ENCODE results near the gene HMGXB3. TPM values are rescaled to one million over a fixed set of nuclear protein-coding genes. Genes with fewer than 3 reads are reported as not detected.

Gene HMGXB3
- total RNA-seq, 2 experiments from 2014 or later: 30.4 to 32.6 TPM

- H3K4me1 Mint-ChIP-seq (ENCODE audit: low read depth): peaks cover 4% of the 10 kb centered on the region
- ChIA-PET CTCF (interaction anchor here (1.0 kb wide), 1 partner anchor 183 kb away, joined by 3 read pairs; no protein-coding TSS in a partner anchor), POLR2A (interaction anchor here (2.3 kb wide), 1 partner anchor 11 kb away, joined by 9 read pairs; no protein-coding TSS in a partner anchor)
- no peak for DNase-seq
- ATAC-seq: no peak
- peaks cover 6% of the 10 kb centered on the region for H3K9me3 Mint-ChIP-seq
- H3K27me3 Mint-ChIP-seq: no peaks in the 10 kb centered on the region
- H3K27ac Mint-ChIP-seq: no peak overlapping the region
- peaks cover 71% of the 10 kb centered on the region for H3K36me3 Mint-ChIP-seq (ENCODE audit: low read depth)
- H3K4me3 Mint-ChIP-seq: no peak overlapping the region
- TF ChIP-seq, protein P1, sequence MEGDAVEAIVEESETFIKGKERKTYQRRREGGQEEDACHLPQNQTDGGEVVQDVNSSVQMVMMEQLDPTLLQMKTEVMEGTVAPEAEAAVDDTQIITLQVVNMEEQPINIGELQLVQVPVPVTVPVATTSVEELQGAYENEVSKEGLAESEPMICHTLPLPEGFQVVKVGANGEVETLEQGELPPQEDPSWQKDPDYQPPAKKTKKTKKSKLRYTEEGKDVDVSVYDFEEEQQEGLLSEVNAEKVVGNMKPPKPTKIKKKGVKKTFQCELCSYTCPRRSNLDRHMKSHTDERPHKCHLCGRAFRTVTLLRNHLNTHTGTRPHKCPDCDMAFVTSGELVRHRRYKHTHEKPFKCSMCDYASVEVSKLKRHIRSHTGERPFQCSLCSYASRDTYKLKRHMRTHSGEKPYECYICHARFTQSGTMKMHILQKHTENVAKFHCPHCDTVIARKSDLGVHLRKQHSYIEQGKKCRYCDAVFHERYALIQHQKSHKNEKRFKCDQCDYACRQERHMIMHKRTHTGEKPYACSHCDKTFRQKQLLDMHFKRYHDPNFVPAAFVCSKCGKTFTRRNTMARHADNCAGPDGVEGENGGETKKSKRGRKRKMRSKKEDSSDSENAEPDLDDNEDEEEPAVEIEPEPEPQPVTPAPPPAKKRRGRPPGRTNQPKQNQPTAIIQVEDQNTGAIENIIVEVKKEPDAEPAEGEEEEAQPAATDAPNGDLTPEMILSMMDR (IDR thresholded peaks at IDR 0.05): no peak
- intact Hi-C loops (cut with micrococcal nuclease): no loop called here
Observed at GRCh38 chr5:150016537-150016936, 16.0 kb downstream of the HMGXB3 start.

GRCh38 chr5:150017226-150018005, 16.9 kb downstream of the HMGXB3 start:
- peaks cover 6% of the 10 kb centered on the region for H3K9me3 Mint-ChIP-seq
- no peak overlapping the region for H3K4me3 Mint-ChIP-seq
- H3K27ac Mint-ChIP-seq: no peak overlapping the region
- ChIA-PET POLR2A (interaction anchor here (2.3 kb wide), 1 partner anchor 12 kb away, joined by 9 read pairs; no protein-coding TSS in a partner anchor), CTCF (interaction anchor here (0.7 kb wide), 1 partner anchor 49 kb away, joined by 3 read pairs; no protein-coding TSS in a partner anchor)
- DNase-seq (no peak), ATAC-seq (no peak)
- H3K27me3 Mint-ChIP-seq: no peaks in the 10 kb centered on the region
- intact Hi-C loops (cut with micrococcal nuclease): no loop called here
- H3K36me3 Mint-ChIP-seq (ENCODE audit: low read depth): peaks cover 71% of the 10 kb centered on the region
- H3K4me1 Mint-ChIP-seq (ENCODE audit: low read depth): peaks cover 12% of the 10 kb centered on the region
- TF ChIP-seq, protein P1 (IDR thresholded peaks at IDR 0.05): no peak

DNA sequence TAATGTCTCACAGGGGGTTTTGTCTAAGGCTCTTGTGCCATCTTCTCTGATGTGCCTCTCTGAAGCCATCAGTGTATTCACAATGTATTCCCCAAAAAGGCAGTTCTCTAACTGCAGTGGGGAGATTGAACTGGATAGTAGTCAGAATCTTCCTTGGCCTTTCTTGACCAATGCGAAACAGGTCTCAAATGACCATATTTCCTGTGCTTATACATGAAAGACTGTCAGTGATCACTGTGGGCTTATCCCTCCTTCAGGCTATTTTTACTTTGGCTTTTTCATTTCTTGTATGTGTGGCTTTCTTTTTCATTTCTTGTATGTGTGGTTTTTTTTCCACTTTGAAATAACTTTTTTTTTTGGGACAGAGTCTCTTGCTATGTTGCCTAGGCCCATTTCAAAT, 19.7 kb downstream of the HMGXB3 start:
- ChIA-PET POLR2A (no interaction called here), CTCF (interaction anchor here (1.3 kb wide), 1 partner anchor 13 kb away, joined by 5 read pairs; no protein-coding TSS in a partner anchor)
- H3K36me3 Mint-ChIP-seq (ENCODE audit: low read depth): peaks cover 56% of the 10 kb centered on the region
- intact Hi-C loops (cut with micrococcal nuclease): no loop called here
- peaks cover 12% of the 10 kb centered on the region for H3K4me1 Mint-ChIP-seq (ENCODE audit: low read depth)
- ATAC-seq: no peak
- H3K27ac Mint-ChIP-seq: peak overlapping the region; percentile 55
- no peaks in the 10 kb centered on the region for H3K27me3 Mint-ChIP-seq
- H3K4me3 Mint-ChIP-seq: no peak overlapping the region
- no peak for DNase-seq
- TF ChIP-seq, protein P1 (IDR thresholded peaks at IDR 0.05): no peak
- peaks cover 6% of the 10 kb centered on the region for H3K9me3 Mint-ChIP-seq

- no peak for ATAC-seq
- Mint-ChIP-seq H3K27ac (peak overlapping the region; percentile 37), H3K36me3 (ENCODE audit: low read depth) (peaks cover 47% of the 10 kb centered on the region), H3K4me1 (ENCODE audit: low read depth) (peaks cover 12% of the 10 kb centered on the region), H3K4me3 (no peak overlapping the region), H3K27me3 (no peaks in the 10 kb centered on the region), H3K9me3 (no peaks in the 10 kb centered on the region)
- no peak for DNase-seq
- TF ChIP-seq, protein P1 (IDR thresholded peaks at IDR 0.05): no peak
- intact Hi-C loops (cut with micrococcal nuclease): no loop called here
- POLR2A ChIA-PET: interaction anchor here (0.9 kb wide), 1 partner anchor 9 kb away, joined by 3 read pairs; no protein-coding TSS in a partner anchor
- CTCF ChIA-PET: interaction anchor here (1.0 to 1.3 kb wide), 4 partner anchors 8 to 31 kb away, joined by 3 to 5 read pairs (median 4); no protein-coding TSS in a partner anchor
Observed at GRCh38 chr5:150021491-150022157, 21.1 kb downstream of the HMGXB3 start.
